22Rv1 (cell line): ENCODE measurements around the gene VPS9D1.
A peak's percentile ranks its signal among the peaks of the same experiment; 100 is the strongest.

Experiments used
- H3K27ac ChIP-seq: fragments of 450-650 bp; 2 replicates; pipeline ENCODE4 v1.5.1; 2017
- ZFX ChIP-seq: fragments of 450-650 bp; IDR thresholded peaks from 2 replicates; pipeline ENCODE4 v1.6.1; 2017; ENCODE audit warnings: antibody characterized with exemption, borderline replicate concordance
- TF ChIP-seq, protein P1 (sequence below): fragments of 450-650 bp; IDR thresholded peaks from 2 replicates; pipeline ENCODE4 v1.5.1; 2017; ENCODE audit warnings: mild to moderate bottlenecking

Gene VPS9D1

DNA sequence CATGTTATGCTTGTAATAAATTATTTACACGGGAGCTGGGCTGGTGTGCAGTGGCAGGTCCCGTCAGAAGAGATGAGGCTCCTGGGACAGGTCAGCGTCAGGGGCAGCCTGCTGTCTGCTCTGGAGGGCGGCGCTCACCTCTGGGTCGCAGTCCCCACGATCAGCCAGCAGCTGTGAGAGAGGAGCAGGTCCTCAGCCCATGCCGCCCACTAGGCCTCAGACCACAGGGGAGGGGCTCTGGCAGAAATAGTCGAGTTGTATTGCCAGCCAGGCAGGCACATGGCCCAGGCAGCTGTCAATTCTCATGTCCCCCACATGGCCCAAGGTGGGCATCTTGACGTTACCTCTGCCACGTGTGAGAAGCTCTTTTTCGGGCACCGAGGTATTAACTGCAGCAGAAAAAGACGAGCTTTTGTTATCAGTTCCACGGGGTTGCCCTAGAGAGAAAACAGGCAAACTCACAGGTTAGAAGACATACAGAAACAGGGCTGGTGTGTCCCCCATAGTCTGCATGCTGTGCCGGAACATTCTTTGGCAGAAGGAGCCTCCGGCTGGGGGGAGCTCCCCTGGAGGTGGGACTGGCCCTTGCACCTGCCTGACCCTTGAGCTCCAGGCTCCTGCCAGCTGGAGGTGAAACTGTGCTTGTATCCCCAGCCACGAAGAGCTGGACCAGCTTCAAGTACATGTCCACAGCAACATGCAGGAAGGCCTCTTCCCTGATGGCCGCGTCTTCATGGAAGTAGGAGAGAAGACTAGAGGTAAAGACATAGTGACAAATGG is 18.0 kb upstream of the VPS9D1 start:
- 0 out of 2 replicates have a peak overlapping the region, but pooled peaks have one; percentile 29 for H3K27ac ChIP-seq

DNA sequence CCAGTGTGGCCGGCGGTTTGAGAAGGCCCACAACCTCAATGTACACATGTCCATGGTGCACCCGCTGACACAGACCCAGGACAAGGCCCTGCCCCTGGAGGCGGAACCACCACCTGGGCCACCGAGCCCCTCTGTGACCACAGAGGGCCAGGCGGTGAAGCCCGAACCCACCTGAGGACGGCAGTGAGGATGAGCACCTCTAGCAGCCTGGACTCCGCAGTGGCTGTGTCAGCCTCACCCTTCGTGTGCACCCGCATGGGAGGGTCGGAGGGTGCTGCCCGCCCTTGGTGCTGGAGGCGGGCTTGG is 17.3 kb upstream of the VPS9D1 start:
- TF ChIP-seq, protein P1, sequence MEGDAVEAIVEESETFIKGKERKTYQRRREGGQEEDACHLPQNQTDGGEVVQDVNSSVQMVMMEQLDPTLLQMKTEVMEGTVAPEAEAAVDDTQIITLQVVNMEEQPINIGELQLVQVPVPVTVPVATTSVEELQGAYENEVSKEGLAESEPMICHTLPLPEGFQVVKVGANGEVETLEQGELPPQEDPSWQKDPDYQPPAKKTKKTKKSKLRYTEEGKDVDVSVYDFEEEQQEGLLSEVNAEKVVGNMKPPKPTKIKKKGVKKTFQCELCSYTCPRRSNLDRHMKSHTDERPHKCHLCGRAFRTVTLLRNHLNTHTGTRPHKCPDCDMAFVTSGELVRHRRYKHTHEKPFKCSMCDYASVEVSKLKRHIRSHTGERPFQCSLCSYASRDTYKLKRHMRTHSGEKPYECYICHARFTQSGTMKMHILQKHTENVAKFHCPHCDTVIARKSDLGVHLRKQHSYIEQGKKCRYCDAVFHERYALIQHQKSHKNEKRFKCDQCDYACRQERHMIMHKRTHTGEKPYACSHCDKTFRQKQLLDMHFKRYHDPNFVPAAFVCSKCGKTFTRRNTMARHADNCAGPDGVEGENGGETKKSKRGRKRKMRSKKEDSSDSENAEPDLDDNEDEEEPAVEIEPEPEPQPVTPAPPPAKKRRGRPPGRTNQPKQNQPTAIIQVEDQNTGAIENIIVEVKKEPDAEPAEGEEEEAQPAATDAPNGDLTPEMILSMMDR, result no peak
- no peak for TF ChIP-seq ZFX
- H3K27ac ChIP-seq, result no peak overlapping the region; the same call in 1 of the 2 replicates

More for the DNA sequence above, 18.0 kb upstream of the VPS9D1 start:
- TF ChIP-seq, protein P1, result no peak
- no peak for TF ChIP-seq ZFX

DNA sequence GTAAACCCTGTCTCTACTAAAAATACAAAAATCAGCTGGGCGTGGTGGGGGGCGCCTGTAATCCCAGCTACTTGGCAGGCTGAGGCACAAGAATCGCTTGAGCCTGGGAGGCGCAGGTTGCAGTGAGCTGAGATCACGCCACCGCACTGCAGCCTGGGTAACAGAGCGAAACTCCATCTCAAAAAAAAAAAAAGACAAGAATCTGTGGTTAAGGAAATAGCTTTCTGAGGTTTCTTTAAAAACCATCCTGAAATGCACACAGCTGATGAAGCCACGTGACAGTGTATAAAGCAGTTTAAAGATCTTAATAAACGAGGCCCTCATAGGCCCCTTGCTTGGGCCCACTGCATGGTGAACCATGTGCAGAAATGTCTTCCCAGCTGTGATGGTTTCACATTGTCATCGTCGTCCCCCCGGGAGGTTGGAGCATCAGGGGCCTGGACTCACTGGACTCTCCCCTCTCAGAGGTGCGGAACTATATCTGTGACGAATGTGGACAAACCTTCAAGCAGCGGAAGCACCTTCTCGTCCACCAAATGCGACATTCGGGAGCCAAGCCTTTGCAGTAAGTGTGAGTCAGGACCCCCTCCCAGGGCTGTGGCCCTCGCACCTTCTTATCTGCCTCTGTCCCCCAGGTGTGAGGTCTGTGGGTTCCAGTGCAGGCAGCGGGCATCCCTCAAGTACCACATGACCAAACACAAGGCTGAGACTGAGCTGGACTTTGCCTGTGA is 16.8 kb upstream of the VPS9D1 start:
- TF ChIP-seq, protein P1, result no peak
- TF ChIP-seq ZFX, result no peak

DNA sequence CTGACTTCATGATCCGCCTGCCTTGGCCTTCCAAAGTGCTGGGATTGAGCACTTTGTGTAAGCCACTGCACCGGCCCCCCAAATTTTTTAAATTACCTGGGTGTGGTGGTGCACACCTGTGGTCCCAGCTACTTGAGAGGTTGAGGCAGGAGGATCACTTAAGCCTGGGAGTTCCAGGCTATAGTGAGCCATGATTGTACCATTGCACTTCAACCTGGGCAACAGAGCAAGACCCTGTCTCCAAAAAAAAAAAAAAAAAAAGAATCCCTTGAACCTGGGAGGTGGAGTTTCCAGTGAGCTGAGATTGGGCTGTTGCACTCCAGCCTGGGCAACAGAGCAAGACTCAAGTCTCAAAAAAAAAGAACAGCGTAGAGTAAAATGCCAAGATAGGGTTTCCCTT is 15.9 kb upstream of the VPS9D1 start:
- 0 out of 2 replicates have a peak overlapping the region, but pooled peaks have one; percentile 3 for H3K27ac ChIP-seq
- TF ChIP-seq, protein P1, result no peak
- TF ChIP-seq ZFX, result no peak

More for the DNA sequence above, 16.8 kb upstream of the VPS9D1 start:
- H3K27ac ChIP-seq, result peak overlapping the region; percentile 3; the same call in 1 of the 2 replicates

DNA sequence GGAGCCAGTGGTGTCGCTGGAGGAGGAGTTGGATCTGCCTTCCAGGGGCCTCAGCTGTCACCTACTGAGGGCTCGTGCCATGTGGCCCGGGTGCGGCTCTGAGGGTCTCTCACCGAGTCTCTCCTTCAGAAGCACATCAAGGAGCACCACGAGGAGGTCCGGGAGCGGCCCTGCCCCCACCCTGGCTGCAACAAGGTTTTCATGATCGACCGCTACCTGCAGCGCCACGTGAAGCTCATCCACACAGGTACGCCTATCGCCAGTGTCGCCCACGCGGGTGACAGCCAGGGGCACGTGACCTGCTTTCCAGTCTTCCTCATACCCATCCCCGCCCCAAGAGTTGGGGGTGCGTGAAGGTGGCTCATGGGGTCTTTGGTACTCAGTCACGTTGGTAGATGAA is 13.1 kb upstream of the VPS9D1 start:
- no peak overlapping the region for H3K27ac ChIP-seq
- TF ChIP-seq, protein P1, result no peak
- TF ChIP-seq ZFX, result no peak

DNA sequence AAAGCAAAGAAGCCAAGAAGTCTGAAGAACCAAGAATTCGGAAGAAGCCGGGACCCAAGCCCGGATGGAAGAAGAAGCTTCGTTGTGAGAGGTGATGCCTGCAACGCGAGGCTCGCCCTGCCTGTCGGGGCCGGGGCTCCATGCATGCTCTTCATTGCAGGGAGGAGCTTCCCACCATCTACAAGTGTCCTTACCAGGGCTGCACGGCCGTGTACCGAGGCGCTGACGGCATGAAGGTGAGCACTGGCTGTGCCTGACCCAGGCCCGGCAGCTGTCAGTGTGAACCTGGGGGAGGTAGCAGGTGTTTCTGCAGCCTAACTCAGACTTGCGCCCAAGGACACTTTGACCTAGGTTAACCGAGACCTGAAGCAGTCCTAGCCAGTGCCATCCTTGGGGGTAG is 12.6 kb upstream of the VPS9D1 start:
- TF ChIP-seq ZFX, result no peak
- H3K27ac ChIP-seq, result no peak overlapping the region

DNA sequence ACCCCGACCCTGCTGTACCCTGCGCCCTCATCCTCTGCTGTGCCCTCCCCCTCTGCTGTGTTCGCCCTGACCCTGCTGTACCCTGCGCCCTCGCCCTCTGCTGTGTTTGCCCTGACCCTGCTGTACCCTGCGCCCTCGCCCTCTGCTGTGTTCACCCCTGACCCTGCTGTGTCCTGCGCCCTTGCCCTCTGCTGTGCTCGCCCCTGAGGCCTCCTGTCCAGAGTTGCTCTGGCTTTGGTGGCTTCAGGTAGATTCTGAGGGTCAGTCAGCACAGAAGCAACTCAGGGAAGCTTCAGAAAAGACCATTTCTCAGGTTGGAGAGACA is 12.2 kb upstream of the VPS9D1 start:
- TF ChIP-seq ZFX, result no peak
- TF ChIP-seq, protein P1, result no peak
- H3K27ac ChIP-seq, result no peak overlapping the region
